Kidney capillary endothelial cell (primary cell): Measurements from ENCODE around the gene C12orf43.

Experiments
- DNase-seq: peaks from one replicate; pipeline ENCODE4 v3.0.0-alpha.2; 2018; ENCODE audit warnings: low spot score

The C12orf43 gene

GRCh38 chr12:120999191-121000120 is 16.8 kb downstream of the C12orf43 start:
- no peak for DNase-seq

- no peak for DNase-seq
Measured at GRCh38 chr12:120998435-120998834, 17.9 kb downstream of the C12orf43 start.

- DNase-seq = no peak
Measured at GRCh38 chr12:120997448-120997847, 18.8 kb downstream of the C12orf43 start.

GRCh38 chr12:120996133-120996746 is 20.0 kb downstream of the C12orf43 start:
- no peak for DNase-seq

GRCh38 chr12:120994589-120995337 is 21.5 kb downstream of the C12orf43 start:
- no peak for DNase-seq

GRCh38 chr12:120994059-120994458 is 22.2 kb downstream of the C12orf43 start:
- no peak for DNase-seq

- no peak for DNase-seq
Measured at GRCh38 chr12:120993496-120993895, 22.8 kb downstream of the C12orf43 start.

GRCh38 chr12:120992989-120993388 is 23.3 kb downstream of the C12orf43 start:
- no peak for DNase-seq

GRCh38 chr12:120991965-120992364 is 24.3 kb downstream of the C12orf43 start:
- no peak for DNase-seq

- DNase-seq = no peak
Measured at GRCh38 chr12:120990487-120991055, 25.7 kb downstream of the C12orf43 start.

- no peak for DNase-seq
Measured at GRCh38 chr12:120989687-120990086, 26.6 kb downstream of the C12orf43 start.

GRCh38 chr12:120988658-120989057 is 27.6 kb downstream of the C12orf43 start:
- DNase-seq = no peak

- DNase-seq = no peak
Measured at GRCh38 chr12:120988234-120988633, 28.1 kb downstream of the C12orf43 start.

GRCh38 chr12:120984351-120984898 is 31.9 kb downstream of the C12orf43 start:
- no peak for DNase-seq

- no peak for DNase-seq
Measured at GRCh38 chr12:120983759-120984158, 32.5 kb downstream of the C12orf43 start.

- DNase-seq = no peak
Measured at GRCh38 chr12:120982659-120983058, 33.6 kb downstream of the C12orf43 start.

- no peak for DNase-seq
Measured at GRCh38 chr12:120981407-120981941, 34.8 kb downstream of the C12orf43 start.

GRCh38 chr12:120980800-120981368 is 35.4 kb downstream of the C12orf43 start:
- no peak for DNase-seq

- DNase-seq = no peak
Measured at GRCh38 chr12:120979862-120980696, 36.2 kb downstream of the C12orf43 start.

- DNase-seq = no peak
Measured at GRCh38 chr12:120979220-120979861, 36.9 kb downstream of the C12orf43 start.
